GM18505 (cell line): ENCODE measurements around the gene KCNG1.
"Not testable (repeated sequence)": the region's sequence is repeated elsewhere in the genome, so short reads cannot be mapped to it uniquely, and the experiment has no call there.

Source experiments
- ATAC-seq: cut with Tn5 transposase; IDR thresholded peaks from one replicate; pipeline ENCODE4 v1.9.1; 2021; ENCODE audit not compliant: unreplicated experiment
- POLR2A ChIP-seq: IDR thresholded peaks from 4 replicates; pipeline ENCODE4 v1.6.1; 2011; ENCODE audit warnings: borderline replicate concordance; ENCODE audit not compliant: insufficient read depth, insufficient read length; ENCODE audit errors: extremely low read depth

Gene KCNG1

GRCh38 chr20:50995506-50995905 is 27.4 kb downstream of the KCNG1 start:
- no peak for TF ChIP-seq POLR2A

GRCh38 chr20:50993876-50994275 is 29.0 kb downstream of the KCNG1 start:
- TF ChIP-seq POLR2A: no peak

More at GRCh38 chr20:50995506-50995905, 27.4 kb downstream of the KCNG1 start:
- ATAC-seq: no peak

GRCh38 chr20:50992733-50993457 is 30.0 kb downstream of the KCNG1 start:
- ATAC-seq: no peak
- TF ChIP-seq POLR2A: no peak

More at GRCh38 chr20:50993876-50994275, 29.0 kb downstream of the KCNG1 start:
- ATAC-seq: no peak

GRCh38 chr20:50992336-50992732 is 30.6 kb downstream of the KCNG1 start:
- TF ChIP-seq POLR2A: no peak
- ATAC-seq: no peak

GRCh38 chr20:50991076-50991475 is 31.8 kb downstream of the KCNG1 start:
- no peak for TF ChIP-seq POLR2A
- no peak for ATAC-seq

- no peak for ATAC-seq
- TF ChIP-seq POLR2A: no peak
Observed at GRCh38 chr20:50987493-50988210, 35.3 kb downstream of the KCNG1 start.

- no peak for TF ChIP-seq POLR2A
Observed at GRCh38 chr20:50983321-50983720, 39.6 kb downstream of the KCNG1 start.

GRCh38 chr20:50982363-50982762 is 40.5 kb downstream of the KCNG1 start:
- ATAC-seq: no peak
- no peak for TF ChIP-seq POLR2A

More at GRCh38 chr20:50983321-50983720, 39.6 kb downstream of the KCNG1 start:
- ATAC-seq: no peak

GRCh38 chr20:50981714-50982048 is 41.2 kb downstream of the KCNG1 start:
- no peak for ATAC-seq
- TF ChIP-seq POLR2A: no peak

- no peak for ATAC-seq
- no peak for TF ChIP-seq POLR2A
Observed at GRCh38 chr20:50980851-50981713, 41.8 kb downstream of the KCNG1 start.

GRCh38 chr20:50980071-50980681 is 42.7 kb downstream of the KCNG1 start:
- no peak for ATAC-seq
- TF ChIP-seq POLR2A: no peak

- ATAC-seq: not testable (repeated sequence)
Observed at GRCh38 chr20:50978533-50978932, 44.4 kb downstream of the KCNG1 start.
